OCI-LY1 (cell line): ENCODE measurements around the gene KIN.

Source experiments
- H2AFZ ChIP-seq: fragments of 200-600 bp; sonication (generic), shearing (Covaris generic); 2 replicates; pipeline ENCODE4 v1.6.0; 2014; ENCODE audit warnings: antibody characterized with exemption, mild to moderate bottlenecking, low read length
- H3F3A ChIP-seq: fragments of 200-600 bp; sonication (generic), shearing (Covaris generic); 2 replicates; pipeline ENCODE4 v1.6.0; 2014; ENCODE audit warnings: mild to moderate bottlenecking, antibody characterized with exemption, low read length, moderate library complexity; ENCODE audit not compliant: insufficient read depth
- H3K27ac ChIP-seq: fragments of 200-600 bp; sonication (generic); 2 replicates; pipeline ENCODE4 v1.5.1; 2014; ENCODE audit warnings: low read length, mixed run types, mild to moderate bottlenecking, low read depth; ENCODE audit not compliant: poor library complexity, severe bottlenecking
- H3K27me3 ChIP-seq: fragments of 200-600 bp; sonication (generic); 2 replicates; pipeline ENCODE4 v1.6.0; 2014; ENCODE audit warnings: antibody characterized with exemption, mild to moderate bottlenecking, low read length, moderate library complexity; ENCODE audit not compliant: insufficient read depth
- H3K36me3 ChIP-seq: fragments of 200-600 bp; sonication (generic); 2 replicates; pipeline ENCODE4 v1.6.1; 2014; ENCODE audit warnings: mild to moderate bottlenecking, antibody characterized with exemption, low read length, moderate library complexity, mixed read lengths; ENCODE audit not compliant: insufficient read depth
- H3K4me1 ChIP-seq: fragments of 200-600 bp; sonication (generic); 2 replicates; pipeline ENCODE4 v1.5.1; 2014; ENCODE audit warnings: mild to moderate bottlenecking, low read length, moderate library complexity; ENCODE audit not compliant: insufficient read depth, severe bottlenecking
- H3K4me2 ChIP-seq: fragments of 200-600 bp; sonication (generic), shearing (Covaris generic); 2 replicates; pipeline ENCODE4 v1.6.1; 2014; ENCODE audit warnings: low read length
- H3K4me3 ChIP-seq: fragments of 200-600 bp; sonication (generic); 2 replicates; pipeline ENCODE4 v1.5.1; 2014; ENCODE audit warnings: low read length, low read depth, mild to moderate bottlenecking, mixed read lengths; ENCODE audit not compliant: poor library complexity, severe bottlenecking
- H3K79me2 ChIP-seq: fragments of 200-600 bp; shearing (Covaris generic); 2 replicates; pipeline ENCODE4 v1.6.1; 2016; ENCODE audit warnings: mixed run types, low read length, mixed read lengths; ENCODE audit not compliant: insufficient read depth
- H3K9ac ChIP-seq: fragments of 200-600 bp; sonication (generic), shearing (Covaris generic); 2 replicates; pipeline ENCODE4 v1.6.1; 2014; ENCODE audit warnings: mild to moderate bottlenecking, low read length, mixed read lengths
- H3K9me2 ChIP-seq: fragments of 200-600 bp; sonication (generic), shearing (Covaris generic); 2 replicates; pipeline ENCODE4 v1.6.1; 2014; ENCODE audit warnings: low read depth, mild to moderate bottlenecking, low read length, mixed read lengths
- H3K9me3 ChIP-seq: fragments of 200-600 bp; shearing (Covaris generic); 2 replicates; pipeline ENCODE4 v1.6.1; 2014; ENCODE audit warnings: low read length, mixed read lengths
- H4K20me1 ChIP-seq: fragments of 200-600 bp; sonication (generic), shearing (Covaris generic); 2 replicates; pipeline ENCODE4 v1.6.0; 2016; ENCODE audit warnings: mild to moderate bottlenecking, low read length; ENCODE audit not compliant: insufficient read depth
- EZH2 ChIP-seq: fragments of 200-600 bp; sonication (generic), shearing (Covaris generic); IDR thresholded peaks from 2 replicates; pipeline ENCODE4 v1.8.0; 2017; ENCODE audit warnings: borderline replicate concordance, mixed run types, mild to moderate bottlenecking, antibody characterized with exemption, low read length, moderate library complexity, mixed read lengths
- TF ChIP-seq, protein P1 (sequence below): fragments of 200-600 bp; sonication (generic), shearing (Covaris generic); IDR thresholded peaks from 2 replicates; pipeline ENCODE4 v1.5.1; 2017; ENCODE audit warnings: mild to moderate bottlenecking, antibody characterized with exemption, low read length, moderate library complexity, mixed read lengths

Gene KIN

DNA sequence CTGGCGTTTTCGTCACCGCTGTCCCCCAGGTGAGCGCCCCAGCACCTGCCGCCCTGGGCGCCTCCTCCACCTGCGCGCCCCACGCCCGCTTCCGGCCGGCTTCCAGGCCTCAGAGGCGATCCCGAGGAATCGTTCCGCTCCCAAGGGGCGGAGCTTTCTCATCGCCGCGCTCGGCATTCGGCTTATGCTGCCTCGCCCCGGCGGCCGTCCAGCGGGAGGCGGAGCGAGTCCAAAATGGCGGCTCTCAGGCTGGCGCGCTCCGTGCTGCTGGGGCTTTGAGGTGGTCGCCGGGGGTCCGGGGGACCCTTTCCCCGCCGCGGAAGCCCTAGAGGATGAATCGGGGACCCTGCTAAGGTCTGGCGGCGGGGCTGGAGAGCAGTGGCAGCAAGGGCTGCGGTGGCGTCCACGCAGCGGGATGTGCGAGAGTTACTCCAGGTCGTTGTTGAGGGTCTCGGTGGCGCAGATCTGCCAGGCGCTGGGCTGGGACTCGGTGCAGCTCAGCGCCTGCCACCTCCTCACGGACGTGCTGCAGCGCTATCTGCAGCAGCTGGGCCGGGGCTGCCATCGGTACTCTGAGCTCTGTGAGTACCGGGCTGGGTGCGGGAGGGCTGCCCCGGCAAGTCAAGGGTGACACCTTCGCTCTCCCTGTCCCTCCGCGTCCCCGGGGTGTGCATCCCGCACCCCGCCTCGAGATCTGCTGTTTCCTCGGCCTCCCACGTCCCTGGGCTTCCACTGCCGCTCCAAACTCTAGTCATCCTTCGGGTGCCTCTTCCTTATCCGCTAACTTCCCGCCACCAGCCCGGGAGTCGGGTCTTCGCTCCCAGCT, 30.7 kb upstream of the KIN start, which contains the start of gene TAF3:
TSS of gene TAF3 (plus strand) at position 211 of the 826 bp plus-strand sequence. CDS start at position 416, 205 bp downstream.
- Histone ChIP-seq H3K9me3 (no peaks in the 10 kb centered on the region), H3K4me2 (peak within 1 kb of the TSS; percentile 78), H3K9me2 (no peaks in the 10 kb centered on the region), H3K27ac (peak within 1 kb of the TSS; percentile 8), H2AFZ (peak within 1 kb of the TSS; percentile 78; the same call in 1 of the 2 replicates), H3K9ac (peak within 1 kb of the TSS; percentile 91), H3F3A (no peaks in the 10 kb centered on the region), H3K4me1 (peaks cover 22% of the 10 kb centered on the region), H3K27me3 (no peaks in the 10 kb centered on the region), H3K36me3 (peaks cover 8% of the 10 kb centered on the region; the same call in 1 of the 2 replicates), H3K79me2 (peaks cover 17% of the 10 kb centered on the region; the same call in 1 of the 2 replicates), H4K20me1 (no peaks in the 10 kb centered on the region), H3K4me3 (peak within 1 kb of the TSS; percentile 99)
- no peak for TF ChIP-seq EZH2
- TF ChIP-seq, protein P1, sequence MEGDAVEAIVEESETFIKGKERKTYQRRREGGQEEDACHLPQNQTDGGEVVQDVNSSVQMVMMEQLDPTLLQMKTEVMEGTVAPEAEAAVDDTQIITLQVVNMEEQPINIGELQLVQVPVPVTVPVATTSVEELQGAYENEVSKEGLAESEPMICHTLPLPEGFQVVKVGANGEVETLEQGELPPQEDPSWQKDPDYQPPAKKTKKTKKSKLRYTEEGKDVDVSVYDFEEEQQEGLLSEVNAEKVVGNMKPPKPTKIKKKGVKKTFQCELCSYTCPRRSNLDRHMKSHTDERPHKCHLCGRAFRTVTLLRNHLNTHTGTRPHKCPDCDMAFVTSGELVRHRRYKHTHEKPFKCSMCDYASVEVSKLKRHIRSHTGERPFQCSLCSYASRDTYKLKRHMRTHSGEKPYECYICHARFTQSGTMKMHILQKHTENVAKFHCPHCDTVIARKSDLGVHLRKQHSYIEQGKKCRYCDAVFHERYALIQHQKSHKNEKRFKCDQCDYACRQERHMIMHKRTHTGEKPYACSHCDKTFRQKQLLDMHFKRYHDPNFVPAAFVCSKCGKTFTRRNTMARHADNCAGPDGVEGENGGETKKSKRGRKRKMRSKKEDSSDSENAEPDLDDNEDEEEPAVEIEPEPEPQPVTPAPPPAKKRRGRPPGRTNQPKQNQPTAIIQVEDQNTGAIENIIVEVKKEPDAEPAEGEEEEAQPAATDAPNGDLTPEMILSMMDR: no peak

DNA sequence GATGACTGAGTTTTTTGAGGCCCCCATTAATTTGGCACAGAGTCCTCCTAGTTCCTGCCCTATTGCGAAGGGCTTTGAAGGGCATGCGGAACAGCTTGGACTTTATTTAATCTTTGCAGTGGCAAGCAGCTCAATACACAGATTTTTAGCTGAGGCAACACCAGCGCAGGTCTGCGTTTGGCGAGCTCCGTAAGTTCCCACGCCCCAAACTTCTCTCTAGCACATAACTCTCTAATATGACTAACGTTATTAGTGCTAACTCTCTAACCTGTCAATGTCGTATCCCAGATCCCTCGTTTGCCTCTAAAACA, 30.1 kb upstream of the KIN start:
- H2AFZ ChIP-seq: peak overlapping the region; percentile 78; the same call in 1 of the 2 replicates
- no peaks in the 10 kb centered on the region for H3K9me2 ChIP-seq
- no peaks in the 10 kb centered on the region for H3K9me3 ChIP-seq
- peaks cover 17% of the 10 kb centered on the region; the same call in 1 of the 2 replicates for H3K79me2 ChIP-seq
- H4K20me1 ChIP-seq: no peaks in the 10 kb centered on the region
- H3K27ac ChIP-seq: no peak overlapping the region
- peak overlapping the region; percentile 78 for H3K4me2 ChIP-seq
- TF ChIP-seq, protein P1: no peak
- TF ChIP-seq EZH2: no peak
- peaks cover 8% of the 10 kb centered on the region; the same call in 1 of the 2 replicates for H3K36me3 ChIP-seq
- H3K27me3 ChIP-seq: no peaks in the 10 kb centered on the region
- peak overlapping the region; percentile 91 for H3K9ac ChIP-seq
- peak overlapping the region; percentile 99 for H3K4me3 ChIP-seq
- H3K4me1 ChIP-seq: peaks cover 22% of the 10 kb centered on the region
- no peaks in the 10 kb centered on the region for H3F3A ChIP-seq

DNA sequence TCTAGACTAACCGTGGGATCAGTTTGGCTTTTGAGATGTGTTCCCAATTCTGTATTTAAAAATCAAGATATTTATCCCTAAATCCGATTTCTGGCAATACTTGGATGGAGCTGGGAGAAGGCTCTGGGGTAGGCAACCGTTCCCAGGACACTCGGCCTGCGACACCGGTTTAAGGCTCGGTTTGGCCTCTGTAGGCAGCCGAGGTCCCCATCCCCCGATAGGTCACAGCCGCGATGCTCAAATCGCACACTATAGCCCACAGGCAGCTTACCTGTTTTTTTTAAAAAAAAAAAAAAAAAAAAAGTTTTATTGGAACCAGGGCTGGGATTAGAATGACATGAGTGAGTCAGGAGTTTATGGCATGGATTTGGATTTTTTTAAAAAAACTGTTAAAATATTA, 29.8 kb upstream of the KIN start:
- Histone ChIP-seq H3K27ac (no peak overlapping the region), H3K27me3 (no peaks in the 10 kb centered on the region), H3K4me1 (peaks cover 22% of the 10 kb centered on the region), H3K4me2 (peak overlapping the region; percentile 78), H2AFZ (peak overlapping the region; percentile 78; the same call in 1 of the 2 replicates), H3K36me3 (peaks cover 8% of the 10 kb centered on the region; the same call in 1 of the 2 replicates), H3K9ac (peak overlapping the region; percentile 91), H4K20me1 (no peaks in the 10 kb centered on the region), H3K9me2 (no peaks in the 10 kb centered on the region), H3K4me3 (peak overlapping the region; percentile 99), H3K9me3 (no peaks in the 10 kb centered on the region), H3K79me2 (peaks cover 17% of the 10 kb centered on the region; the same call in 1 of the 2 replicates), H3F3A (no peaks in the 10 kb centered on the region)
- TF ChIP-seq, protein P1: no peak
- TF ChIP-seq EZH2: no peak
